ENCODE measurements around the gene SORCS3. TPM values are rescaled to one million over a fixed set of nuclear protein-coding genes. Genes with fewer than 3 reads are reported as not detected.

The SORCS3 gene
- total and polyA plus RNA-seq, 10 of the 15 experiments (the other 5 are each of a cell fraction or from before 2014, with no cell fraction given), result 0.01 to 0.04 (median 0.02) TPM; not detected in 7

DNA sequence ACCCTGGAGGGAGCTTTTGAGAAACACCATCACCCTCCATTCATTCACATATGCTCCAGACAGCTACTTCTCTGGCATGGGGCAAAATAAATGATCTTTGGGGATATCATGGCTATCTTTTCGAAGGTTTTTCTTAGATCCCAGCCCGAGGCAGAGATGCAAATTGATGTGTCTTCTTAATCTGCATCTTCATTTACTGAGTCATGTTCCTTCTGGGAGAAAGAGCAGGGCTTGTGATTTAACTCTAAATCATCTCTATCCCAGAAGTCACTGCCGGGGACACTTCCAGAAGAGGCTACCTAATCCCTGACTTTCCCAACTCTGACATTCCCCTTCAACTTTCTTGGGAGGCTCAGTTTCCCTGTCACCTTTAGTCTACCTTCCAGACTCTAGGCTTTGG lies 90.1 kb downstream of the SORCS3 start (continued):
- TF ChIP-seq, protein P1, sequence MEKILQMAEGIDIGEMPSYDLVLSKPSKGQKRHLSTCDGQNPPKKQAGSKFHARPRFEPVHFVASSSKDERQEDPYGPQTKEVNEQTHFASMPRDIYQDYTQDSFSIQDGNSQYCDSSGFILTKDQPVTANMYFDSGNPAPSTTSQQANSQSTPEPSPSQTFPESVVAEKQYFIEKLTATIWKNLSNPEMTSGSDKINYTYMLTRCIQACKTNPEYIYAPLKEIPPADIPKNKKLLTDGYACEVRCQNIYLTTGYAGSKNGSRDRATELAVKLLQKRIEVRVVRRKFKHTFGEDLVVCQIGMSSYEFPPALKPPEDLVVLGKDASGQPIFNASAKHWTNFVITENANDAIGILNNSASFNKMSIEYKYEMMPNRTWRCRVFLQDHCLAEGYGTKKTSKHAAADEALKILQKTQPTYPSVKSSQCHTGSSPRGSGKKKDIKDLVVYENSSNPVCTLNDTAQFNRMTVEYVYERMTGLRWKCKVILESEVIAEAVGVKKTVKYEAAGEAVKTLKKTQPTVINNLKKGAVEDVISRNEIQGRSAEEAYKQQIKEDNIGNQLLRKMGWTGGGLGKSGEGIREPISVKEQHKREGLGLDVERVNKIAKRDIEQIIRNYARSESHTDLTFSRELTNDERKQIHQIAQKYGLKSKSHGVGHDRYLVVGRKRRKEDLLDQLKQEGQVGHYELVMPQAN (conservative IDR thresholded peaks at IDR 0.05), result no peak
- TF ChIP-seq, protein P2, sequence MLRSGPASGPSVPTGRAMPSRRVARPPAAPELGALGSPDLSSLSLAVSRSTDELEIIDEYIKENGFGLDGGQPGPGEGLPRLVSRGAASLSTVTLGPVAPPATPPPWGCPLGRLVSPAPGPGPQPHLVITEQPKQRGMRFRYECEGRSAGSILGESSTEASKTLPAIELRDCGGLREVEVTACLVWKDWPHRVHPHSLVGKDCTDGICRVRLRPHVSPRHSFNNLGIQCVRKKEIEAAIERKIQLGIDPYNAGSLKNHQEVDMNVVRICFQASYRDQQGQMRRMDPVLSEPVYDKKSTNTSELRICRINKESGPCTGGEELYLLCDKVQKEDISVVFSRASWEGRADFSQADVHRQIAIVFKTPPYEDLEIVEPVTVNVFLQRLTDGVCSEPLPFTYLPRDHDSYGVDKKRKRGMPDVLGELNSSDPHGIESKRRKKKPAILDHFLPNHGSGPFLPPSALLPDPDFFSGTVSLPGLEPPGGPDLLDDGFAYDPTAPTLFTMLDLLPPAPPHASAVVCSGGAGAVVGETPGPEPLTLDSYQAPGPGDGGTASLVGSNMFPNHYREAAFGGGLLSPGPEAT (IDR thresholded peaks at IDR 0.05; ENCODE audit: low read depth), result no peak
- TF ChIP-seq RAD21 (IDR thresholded peaks at IDR 0.05; ENCODE audit: insufficient read depth, low read depth, low read length), result no peak
- TF ChIP-seq NFYA (IDR thresholded peaks at IDR 0.05; ENCODE audit: borderline replicate concordance, low read depth, low read length), result no peak
- no peak for TF ChIP-seq KAT2A (conservative IDR thresholded peaks at IDR 0.05; ENCODE audit: control insufficient read depth, low read depth, low read length)
- TF ChIP-seq CHD2 (IDR thresholded peaks at IDR 0.05; ENCODE audit: borderline replicate concordance, low read depth, low read length), result no peak
- TF ChIP-seq, protein P3, sequence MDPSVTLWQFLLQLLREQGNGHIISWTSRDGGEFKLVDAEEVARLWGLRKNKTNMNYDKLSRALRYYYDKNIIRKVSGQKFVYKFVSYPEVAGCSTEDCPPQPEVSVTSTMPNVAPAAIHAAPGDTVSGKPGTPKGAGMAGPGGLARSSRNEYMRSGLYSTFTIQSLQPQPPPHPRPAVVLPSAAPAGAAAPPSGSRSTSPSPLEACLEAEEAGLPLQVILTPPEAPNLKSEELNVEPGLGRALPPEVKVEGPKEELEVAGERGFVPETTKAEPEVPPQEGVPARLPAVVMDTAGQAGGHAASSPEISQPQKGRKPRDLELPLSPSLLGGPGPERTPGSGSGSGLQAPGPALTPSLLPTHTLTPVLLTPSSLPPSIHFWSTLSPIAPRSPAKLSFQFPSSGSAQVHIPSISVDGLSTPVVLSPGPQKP (IDR thresholded peaks at IDR 0.05; ENCODE audit: low read depth, low read length), result no peak
- no peak for TF ChIP-seq ZNF384 (IDR thresholded peaks at IDR 0.05; ENCODE audit: borderline replicate concordance, low read depth, low read length)
- TF ChIP-seq, protein P4, sequence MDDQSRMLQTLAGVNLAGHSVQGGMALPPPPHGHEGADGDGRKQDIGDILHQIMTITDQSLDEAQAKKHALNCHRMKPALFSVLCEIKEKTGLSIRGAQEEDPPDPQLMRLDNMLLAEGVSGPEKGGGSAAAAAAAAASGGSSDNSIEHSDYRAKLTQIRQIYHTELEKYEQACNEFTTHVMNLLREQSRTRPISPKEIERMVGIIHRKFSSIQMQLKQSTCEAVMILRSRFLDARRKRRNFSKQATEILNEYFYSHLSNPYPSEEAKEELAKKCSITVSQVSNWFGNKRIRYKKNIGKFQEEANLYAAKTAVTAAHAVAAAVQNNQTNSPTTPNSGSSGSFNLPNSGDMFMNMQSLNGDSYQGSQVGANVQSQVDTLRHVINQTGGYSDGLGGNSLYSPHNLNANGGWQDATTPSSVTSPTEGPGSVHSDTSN (IDR thresholded peaks at IDR 0.05; ENCODE audit: insufficient replicate concordance, low read depth, low read length), result no peak
- no peak for TF ChIP-seq YY1 (IDR thresholded peaks at IDR 0.05; ENCODE audit: low read depth, low read length)

Data from GM12878 (cell line).